Fibroblast of skin of back (primary cell): ENCODE data around the gene C1GALT1. TPM values are rescaled to one million over a fixed set of nuclear protein-coding genes. Genes with fewer than 3 reads are reported as not detected.
A peak's percentile ranks its signal among the peaks of the same experiment; 100 is the strongest.
"Not testable (repeated sequence)": the region's sequence is repeated elsewhere in the genome, so short reads cannot be mapped to it uniquely, and the experiment has no call there.

Experiments
- DNase-seq: peaks from one replicate; pipeline ENCODE4 v3.0.0-alpha.2; 2013
- polyA plus RNA-seq, 2 experiments: library from polyadenylated mRNA; unstranded; fragments of 120-200 nt; gene quantifications; one replicate each; pipeline ENCODE4 v1.2.1, GENCODE V29; 2013; ENCODE audit not compliant: insufficient read length in 2 of 2

C1GALT1 gene
- 23.7 TPM for polyA plus RNA-seq (2013, experiment 1 of 2; ENCODE audit: insufficient read length)
- 15.3 TPM for polyA plus RNA-seq (2013, experiment 2 of 2; ENCODE audit: insufficient read length)

GRCh38 chr7:7182156-7183060 lies at the start of gene C1GALT1:
TSS of gene C1GALT1 (plus strand) at chr7:7182544. CDS start at chr7:7234320, 51,776 bp downstream.
- DNase-seq, result peak; percentile 97

DNA sequence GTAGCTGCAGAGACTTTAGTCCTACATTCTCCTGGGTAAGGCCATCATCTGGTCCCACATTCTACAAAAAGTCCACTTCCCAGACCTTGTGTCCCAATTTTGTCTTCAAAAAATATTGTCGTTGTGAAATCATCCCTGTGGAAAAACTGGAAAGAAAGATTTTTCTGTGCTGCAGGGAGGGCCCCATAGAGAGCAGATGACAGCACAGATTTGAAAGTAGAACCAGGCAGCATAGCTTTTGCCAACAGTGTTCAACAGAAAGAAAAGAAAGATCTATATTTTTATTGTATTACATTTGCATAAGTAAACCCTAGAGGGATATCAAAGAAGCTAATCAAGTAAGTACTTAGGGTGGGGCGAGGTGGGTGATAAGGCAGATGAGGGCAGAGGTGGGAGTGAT lies 48.3 kb upstream of the C1GALT1 start:
- no peak for DNase-seq

DNA sequence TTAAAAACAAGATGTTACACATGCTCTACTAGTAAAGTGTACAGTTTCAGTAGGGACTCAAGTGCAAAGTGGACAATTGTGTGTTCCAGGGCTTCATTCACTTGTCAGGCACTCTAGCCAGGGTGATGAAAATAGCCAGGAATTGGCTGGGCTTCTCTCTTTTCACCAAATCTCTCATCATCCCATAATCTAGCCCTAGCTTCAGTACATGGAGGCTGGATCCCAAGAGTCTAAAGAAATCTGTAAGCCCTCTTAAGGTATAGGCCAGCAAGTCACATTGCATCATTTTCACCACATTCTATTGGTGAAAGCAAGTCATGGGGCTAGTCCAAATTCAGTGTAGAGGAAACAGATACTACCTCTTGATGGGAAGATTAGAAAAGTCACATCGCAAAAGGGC lies 47.3 kb upstream of the C1GALT1 start:
- DNase-seq, result no peak

DNA sequence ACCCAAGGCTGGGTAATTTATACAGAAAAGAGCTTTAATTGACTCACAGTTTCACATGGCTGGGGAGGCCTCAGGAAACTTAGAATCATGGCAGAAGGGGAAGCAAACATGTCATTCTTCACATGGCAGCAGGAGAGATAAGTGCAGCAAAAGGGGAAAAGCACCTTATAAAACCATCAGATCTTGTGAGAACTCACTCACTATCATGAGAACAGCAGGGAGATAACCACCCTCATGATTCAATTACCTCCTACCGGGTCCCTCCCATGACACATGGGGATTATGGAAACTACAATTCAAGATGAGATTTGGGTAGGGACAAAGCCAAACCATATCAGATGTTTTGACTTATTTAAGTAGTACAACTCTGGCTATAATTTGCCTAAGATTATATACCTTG lies 46.4 kb upstream of the C1GALT1 start:
- not testable (repeated sequence) for DNase-seq

DNA sequence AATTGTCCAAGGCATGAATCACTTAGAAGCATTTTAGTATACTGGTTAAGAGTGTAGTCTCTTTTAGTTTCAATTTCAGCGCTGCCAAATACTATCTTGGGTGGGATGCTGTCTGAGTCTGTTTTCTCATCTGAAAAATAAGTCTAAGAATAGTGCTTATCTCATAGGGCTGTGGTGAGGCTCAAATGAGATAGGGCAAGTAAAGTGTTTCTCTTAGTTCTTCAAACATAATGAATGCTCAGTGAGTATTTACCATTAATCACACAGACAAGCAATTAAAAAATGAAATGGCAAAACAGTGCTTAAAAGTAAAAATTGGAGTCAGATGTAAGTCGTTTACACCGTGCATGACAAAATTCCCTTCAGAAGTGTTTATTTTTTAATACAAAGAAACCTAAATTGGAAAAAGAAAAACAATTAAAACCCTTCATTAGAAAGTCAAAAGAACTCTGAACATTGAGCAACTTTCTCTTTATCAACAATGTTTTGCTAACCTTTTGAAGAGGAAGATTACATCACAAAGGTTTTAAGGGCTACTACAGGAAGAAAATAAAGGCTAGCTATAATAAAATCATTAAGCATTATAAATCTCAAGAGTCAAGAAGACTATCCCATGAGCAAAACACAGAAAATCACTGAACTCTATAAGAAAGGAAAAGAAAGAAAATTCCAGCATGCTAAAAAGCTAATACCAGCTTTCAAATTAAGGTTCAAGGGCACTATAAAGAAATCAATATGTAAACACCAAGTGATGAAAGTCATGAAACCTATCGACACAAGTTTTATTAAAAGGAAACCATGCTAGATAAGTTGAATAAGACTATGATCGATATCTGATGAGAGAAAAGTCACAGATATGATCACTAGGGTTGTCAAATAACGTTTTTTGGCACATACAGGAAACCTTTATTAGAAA lies 45.6 kb upstream of the C1GALT1 start:
- no peak for DNase-seq

- no peak for DNase-seq
Observed at GRCh38 chr7:7138897-7139296, 43.4 kb upstream of the C1GALT1 start.

DNA sequence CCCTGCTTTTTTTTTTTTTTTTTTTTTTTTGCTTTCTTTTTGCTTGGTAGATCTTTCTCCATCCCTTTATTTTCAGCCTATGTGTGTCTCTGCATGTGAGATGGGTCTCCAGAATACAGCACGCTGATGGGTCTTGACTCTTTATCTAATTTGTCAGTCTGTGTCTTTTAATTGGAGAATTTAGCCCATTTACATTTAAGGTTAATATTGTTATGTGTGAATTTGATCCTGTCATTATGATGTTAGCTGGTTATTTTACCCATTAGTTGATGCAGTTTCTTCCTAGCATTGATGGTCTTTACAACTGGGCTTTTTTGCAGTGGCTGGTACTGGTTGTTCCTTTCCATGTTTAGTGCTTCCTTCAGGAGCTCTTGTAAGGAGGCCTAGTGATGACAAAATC lies 38.9 kb upstream of the C1GALT1 start:
- DNase-seq, result not testable (repeated sequence)

DNA sequence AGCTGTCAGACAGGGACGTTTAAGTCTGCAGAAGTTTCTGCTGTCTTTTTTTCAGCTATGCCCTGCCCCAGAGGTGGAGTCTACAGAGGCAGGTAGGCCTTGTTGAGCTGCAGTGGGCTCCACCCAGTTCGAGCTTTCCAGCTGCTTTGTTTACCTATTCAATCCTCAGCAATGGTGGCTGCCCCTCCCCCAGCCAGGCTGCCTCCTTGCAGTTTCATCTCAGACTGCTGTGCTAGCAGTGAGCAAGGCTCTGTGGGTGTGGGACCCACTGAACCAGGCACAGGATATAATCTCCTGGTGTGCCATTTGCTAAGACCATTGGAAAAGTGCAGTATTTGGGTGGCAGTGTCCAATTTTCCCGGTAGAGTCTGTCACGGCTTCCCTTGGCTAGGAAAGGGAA lies 37.2 kb upstream of the C1GALT1 start:
- not testable (repeated sequence) for DNase-seq

GRCh38 chr7:7146837-7147236 lies 35.5 kb upstream of the C1GALT1 start:
- DNase-seq, result no peak

GRCh38 chr7:7148798-7149481 lies 33.4 kb upstream of the C1GALT1 start:
- DNase-seq, result no peak

- no peak for DNase-seq
Observed at GRCh38 chr7:7151285-7151684, 31.1 kb upstream of the C1GALT1 start.

- DNase-seq, result no peak
Observed at GRCh38 chr7:7151865-7152264, 30.5 kb upstream of the C1GALT1 start.

DNA sequence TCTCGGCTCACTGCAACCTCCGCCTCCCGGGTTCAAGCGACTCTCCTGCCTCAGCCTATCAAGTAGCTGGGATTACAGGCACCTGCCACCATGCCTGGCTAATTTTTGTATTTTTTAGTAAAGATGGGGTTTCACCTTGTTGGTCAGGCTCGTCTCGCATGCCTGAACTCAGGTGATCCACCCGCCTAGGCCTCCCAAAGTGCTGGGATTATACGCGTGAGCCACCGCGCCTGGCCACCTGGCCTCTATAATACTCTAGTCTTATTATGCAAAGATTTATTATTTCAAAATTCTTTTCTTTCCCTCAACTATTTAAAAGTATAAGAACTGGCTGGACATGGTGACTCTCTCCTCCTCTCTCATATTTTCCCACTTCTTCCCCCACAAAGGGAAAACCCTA lies 30.0 kb upstream of the C1GALT1 start:
- DNase-seq, result no peak

DNA sequence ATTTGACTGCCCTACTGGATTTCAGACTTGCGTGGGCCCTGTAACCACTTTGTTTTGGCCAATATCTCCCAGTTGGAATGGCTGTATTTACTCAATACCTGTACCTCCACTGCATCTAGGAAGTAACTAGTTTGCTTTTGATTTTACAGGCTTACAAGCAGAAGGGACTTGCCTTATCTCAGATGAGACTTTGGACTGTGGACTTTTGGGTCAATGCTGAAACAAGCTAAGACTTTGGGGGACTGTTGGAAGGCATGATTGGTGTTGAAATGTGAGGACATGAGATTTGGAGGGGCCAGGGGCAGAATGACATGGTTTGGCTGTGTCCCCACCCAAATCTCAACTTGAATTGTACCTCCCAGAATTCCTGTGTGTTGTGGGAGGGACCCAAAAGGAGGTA lies 28.0 kb upstream of the C1GALT1 start:
- DNase-seq, result not testable (repeated sequence)

- DNase-seq, result no peak
Observed at GRCh38 chr7:7156663-7157062, 25.7 kb upstream of the C1GALT1 start.

DNA sequence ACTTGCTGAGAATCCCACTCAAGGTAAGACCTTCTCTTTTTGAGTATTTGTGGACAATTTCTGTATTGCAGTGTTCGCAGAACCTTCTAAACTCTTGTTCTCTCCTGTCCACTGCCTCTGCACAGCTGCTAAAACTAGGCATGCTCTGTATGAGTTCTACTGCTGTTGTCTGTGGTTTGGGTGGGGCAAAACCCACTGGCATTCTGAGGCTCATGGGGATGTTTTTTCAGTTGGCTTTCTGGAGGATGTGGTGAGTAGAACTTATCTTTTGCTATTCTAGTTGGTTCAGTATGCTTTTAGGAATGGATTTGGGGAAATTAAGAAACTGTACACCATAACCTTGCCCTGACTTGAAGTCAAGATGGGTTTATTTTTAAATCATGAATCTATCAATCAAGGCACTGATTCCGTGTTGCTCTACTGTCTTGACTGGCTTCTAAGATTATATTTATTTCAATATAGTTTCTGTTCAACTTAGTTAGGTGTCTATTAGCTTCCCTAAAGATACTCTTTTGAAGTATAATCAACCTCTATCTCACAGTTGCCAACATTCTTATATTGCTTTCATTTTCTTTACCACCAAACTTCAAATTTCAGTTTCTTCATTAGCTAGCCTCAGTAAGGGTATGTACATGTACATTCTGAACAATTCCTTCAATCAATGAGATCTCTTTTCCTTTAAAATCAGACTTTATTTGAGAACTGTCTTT lies 25.0 kb upstream of the C1GALT1 start:
- DNase-seq, result peak; percentile 96

DNA sequence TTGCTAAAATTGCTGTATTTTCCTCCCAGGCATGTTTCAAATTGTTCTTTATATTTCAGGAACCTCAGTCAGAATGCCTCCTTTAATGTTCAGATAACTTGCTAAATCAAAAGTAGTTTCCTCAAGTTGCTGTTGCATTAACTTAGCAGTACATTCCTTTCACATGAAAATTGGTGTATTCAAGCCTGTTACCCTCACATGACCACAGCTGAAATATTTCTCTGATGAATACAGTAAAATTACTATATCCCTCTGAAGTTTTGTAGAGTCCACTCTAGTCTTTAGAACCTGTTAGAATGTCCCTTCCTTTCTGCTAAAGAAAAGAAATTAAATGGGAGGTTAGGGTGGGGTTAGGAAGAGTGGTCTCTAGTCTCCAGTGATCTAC lies 24.5 kb upstream of the C1GALT1 start:
- DNase-seq, result peak; percentile 87

- no peak for DNase-seq
Observed at GRCh38 chr7:7159063-7159658, 23.2 kb upstream of the C1GALT1 start.

DNA sequence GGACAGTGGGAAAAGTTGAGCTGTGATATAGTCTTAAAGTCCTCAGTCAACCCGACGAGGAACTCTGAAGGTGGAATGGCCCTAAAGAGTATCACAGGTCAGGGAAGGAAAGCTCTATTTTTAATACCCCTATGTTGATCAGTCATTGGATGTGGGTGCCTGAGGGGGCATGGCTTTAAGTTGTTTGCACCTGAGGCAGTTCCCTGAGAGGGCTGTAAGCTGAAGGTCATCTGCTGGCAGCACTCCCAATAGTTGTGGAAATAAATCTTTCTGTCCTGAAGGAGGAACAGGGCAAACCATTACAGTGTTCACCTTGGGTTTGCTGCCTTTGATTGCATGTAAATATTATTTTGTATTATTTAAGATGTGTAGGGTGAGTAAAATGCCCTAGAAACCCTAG lies 17.8 kb upstream of the C1GALT1 start:
- DNase-seq, result no peak

DNA sequence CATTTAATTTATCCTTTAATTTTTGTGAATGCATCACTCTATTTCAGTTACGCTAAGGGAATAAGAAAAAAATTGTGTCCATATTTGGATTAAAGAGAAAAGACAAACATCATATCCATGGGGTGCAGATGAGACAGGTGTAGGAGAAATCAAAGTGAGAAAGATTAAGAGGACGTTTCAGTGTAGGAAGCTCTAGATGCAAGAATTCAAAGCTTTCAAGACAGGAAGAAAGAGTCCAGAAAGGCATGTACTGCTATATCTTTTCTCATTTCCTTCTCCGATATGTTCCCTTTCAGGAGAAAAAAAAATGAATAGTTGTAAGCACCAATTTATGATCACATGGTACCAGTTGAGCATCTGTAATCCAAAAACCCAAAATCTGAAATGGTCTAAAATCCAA lies 17.0 kb upstream of the C1GALT1 start:
- DNase-seq, result no peak

GRCh38 chr7:7166318-7166717 lies 16.0 kb upstream of the C1GALT1 start:
- no peak for DNase-seq

DNA sequence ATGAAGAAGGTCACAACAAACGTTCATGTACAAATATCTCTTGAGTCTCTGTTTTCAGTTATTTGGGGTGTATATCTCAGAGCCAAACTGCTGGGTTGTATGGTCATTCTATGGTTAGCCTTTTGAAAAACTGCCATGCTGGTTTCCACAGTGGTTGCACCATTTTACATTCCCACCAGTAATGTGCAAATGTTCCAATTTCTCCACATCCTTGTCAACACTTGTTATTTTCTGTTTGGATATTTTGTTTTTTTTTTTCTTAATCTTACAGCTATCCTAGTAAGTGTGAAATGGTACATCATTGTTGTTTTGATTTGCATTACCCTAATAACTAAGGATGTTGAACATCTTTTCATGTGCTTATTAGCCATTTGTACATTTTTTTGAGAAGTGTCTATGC lies 13.0 kb upstream of the C1GALT1 start:
- DNase-seq, result no peak
